NCI-H748 (cell line): ENCODE data around the gene MRPL55.

Source experiments
- DNase-seq: peaks from one replicate; lab custom pipeline; 2025; ENCODE audit not compliant: unreplicated experiment; lab: John Stamatoyannopoulos, UW

Gene MRPL55

GRCh38 chr1:228102791-228103620 is 6.1 kb downstream of the MRPL55 start, which contains the start of gene C1orf35:
Gene C1orf35, minus strand, starts transcription at chr1:228103325. Its CDS starts 98 bp downstream, at chr1:228103227.
- peak; percentile 93 for DNase-seq

GRCh38 chr1:228101994-228102790 is 6.9 kb downstream of the MRPL55 start:
- DNase-seq = peak; percentile 44

- no peak for DNase-seq
These were observed 7.5 kb downstream of the MRPL55 start for GRCh38 chr1:228101614-228101993.

GRCh38 chr1:228100822-228101613 is 8.1 kb downstream of the MRPL55 start:
- DNase-seq = no peak

- no peak for DNase-seq
These were observed 9.8 kb downstream of the MRPL55 start for GRCh38 chr1:228099331-228099732.

GRCh38 chr1:228098323-228098931 is 10.7 kb downstream of the MRPL55 start:
- no peak for DNase-seq

GRCh38 chr1:228097333-228098081 is 11.6 kb downstream of the MRPL55 start:
- DNase-seq = no peak

- no peak for DNase-seq
These were observed 12.4 kb downstream of the MRPL55 start for GRCh38 chr1:228096416-228097332.

GRCh38 chr1:228095938-228096337 is 13.2 kb downstream of the MRPL55 start:
- no peak for DNase-seq

GRCh38 chr1:228095161-228095560 is 13.9 kb downstream of the MRPL55 start:
- DNase-seq = no peak

- DNase-seq = no peak
These were observed 14.6 kb downstream of the MRPL55 start for GRCh38 chr1:228094432-228095016.

GRCh38 chr1:228093050-228093906 is 15.8 kb downstream of the MRPL55 start:
- no peak for DNase-seq

- DNase-seq = no peak
These were observed 16.6 kb downstream of the MRPL55 start for GRCh38 chr1:228092342-228093049.

- no peak for DNase-seq
These were observed 18.0 kb downstream of the MRPL55 start for GRCh38 chr1:228091084-228091483.

- no peak for DNase-seq
These were observed 18.5 kb downstream of the MRPL55 start for GRCh38 chr1:228090613-228091081.

- DNase-seq = no peak
These were observed 19.3 kb downstream of the MRPL55 start for GRCh38 chr1:228089519-228090380.
